Testis (tissue), 3 donors: ENCODE measurements around the gene ASB6. TPM values are rescaled to one million over a fixed set of nuclear protein-coding genes. Genes with fewer than 3 reads are reported as not detected.
A peak's percentile ranks its signal among the peaks of the same experiment; 100 is the strongest.

Experiments used
- DNase-seq: peaks from one replicate; pipeline ENCODE4 v3.0.0-alpha.2; 2019
- H3K27ac ChIP-seq, 2 donors: fragments of 200-600 bp; sonication (generic); one replicate each; pipeline ENCODE4 v1.5.1; 2019
- H3K27me3 ChIP-seq: fragments of 200-600 bp; sonication (generic); one replicate; pipeline ENCODE4 v1.5.1; 2019
- H3K36me3 ChIP-seq: fragments of 200-600 bp; sonication (generic); one replicate; pipeline ENCODE4 v1.5.1; 2017; ENCODE audit warnings: low read depth; ENCODE audit errors: missing control alignments
- H3K4me1 ChIP-seq: fragments of 200-600 bp; sonication (generic); one replicate; pipeline ENCODE4 v1.5.1; 2019
- H3K4me3 ChIP-seq, 2 donors: fragments of 200-600 bp; sonication (generic); one replicate each; pipeline ENCODE4 v1.5.1; 2017 to 2019
- H3K9me3 ChIP-seq: fragments of 200-600 bp; sonication (generic); one replicate; pipeline ENCODE4 v1.5.1; 2017
- POLR2A ChIP-seq: fragments of 450-650 bp; IDR thresholded peaks from one replicate; pipeline ENCODE4 v1.6.1; 2017; ENCODE audit warnings: antibody characterized with exemption, mild to moderate bottlenecking, moderate library complexity
- WGBS, 2 donors: methylation state at CpG; one replicate each; pipeline ENCODE4 v1.1.5; 2018; 5-methylcytosine and 5-hydroxymethylcytosine counted together
- intact Hi-C: fragments of 100-400 bp; cut with DNase I; formaldehyde crosslinking; loops from one replicate; pipeline ENCODE4 v1.15.1; 2023; ENCODE audit warnings: low total_unique reads
- polyA plus RNA-seq: library from polyadenylated mRNA; stranded (reverse); fragments of 350-450 nt; fragmentation: Illumina TruSeq; extraction: RNeasy Lipid Tissue Mini Kit (QIAGEN cat#74804); gene quantifications from one replicate; pipeline ENCODE4 v1.2.3, GENCODE V29; 2014; ENCODE audit warnings: low read depth, low replicate concordance; ENCODE audit not compliant: insufficient read depth
- total RNA-seq, 2 donors: library from RNA; depleted of rRNA; stranded (reverse); fragments of >200 nt; gene quantifications; one replicate each; pipeline ENCODE4 v1.2.3, GENCODE V29; 2016
- TF ChIP-seq, protein P1 (sequence below), 3 experiments: fragments of 450-650 bp in 2 of 3; fragments of 200-600 bp in 1 of 3; sonication (generic) in 1 of 3; IDR thresholded peaks; one replicate each; pipeline ENCODE4 v1.5.1; 2016 to 2019; ENCODE audit warnings: antibody characterized with exemption in 3 of 3, mild to moderate bottlenecking in 2 of 3, moderate library complexity in 1 of 3

Gene ASB6
- total and polyA plus RNA-seq, 3 donors from 2014 or later, result 21.4 to 61.7 (median 51.2) TPM

GRCh38 chr9:129644365-129644764, 2.4 kb upstream of the ASB6 start:
- Histone ChIP-seq H3K36me3 (no peaks in the 10 kb centered on the region), H3K9me3 (no peaks in the 10 kb centered on the region), H3K4me3 (no peak overlapping the region), H3K4me1 (peaks cover 17% of the 10 kb centered on the region), H3K27ac (no peak overlapping the region), H3K27me3 (no peaks in the 10 kb centered on the region)
- no peak for TF ChIP-seq POLR2A
- TF ChIP-seq, protein P1, sequence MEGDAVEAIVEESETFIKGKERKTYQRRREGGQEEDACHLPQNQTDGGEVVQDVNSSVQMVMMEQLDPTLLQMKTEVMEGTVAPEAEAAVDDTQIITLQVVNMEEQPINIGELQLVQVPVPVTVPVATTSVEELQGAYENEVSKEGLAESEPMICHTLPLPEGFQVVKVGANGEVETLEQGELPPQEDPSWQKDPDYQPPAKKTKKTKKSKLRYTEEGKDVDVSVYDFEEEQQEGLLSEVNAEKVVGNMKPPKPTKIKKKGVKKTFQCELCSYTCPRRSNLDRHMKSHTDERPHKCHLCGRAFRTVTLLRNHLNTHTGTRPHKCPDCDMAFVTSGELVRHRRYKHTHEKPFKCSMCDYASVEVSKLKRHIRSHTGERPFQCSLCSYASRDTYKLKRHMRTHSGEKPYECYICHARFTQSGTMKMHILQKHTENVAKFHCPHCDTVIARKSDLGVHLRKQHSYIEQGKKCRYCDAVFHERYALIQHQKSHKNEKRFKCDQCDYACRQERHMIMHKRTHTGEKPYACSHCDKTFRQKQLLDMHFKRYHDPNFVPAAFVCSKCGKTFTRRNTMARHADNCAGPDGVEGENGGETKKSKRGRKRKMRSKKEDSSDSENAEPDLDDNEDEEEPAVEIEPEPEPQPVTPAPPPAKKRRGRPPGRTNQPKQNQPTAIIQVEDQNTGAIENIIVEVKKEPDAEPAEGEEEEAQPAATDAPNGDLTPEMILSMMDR (IDR thresholded peaks at IDR 0.05), result no peak
- 80 to 82% methylated on average over 10 to 11 of the region's 11 CpGs for WGBS, 2 donors
- DNase-seq, result no peak
- intact Hi-C loops, result no loop called here

- intact Hi-C loops, result no loop called here
- H3K27ac ChIP-seq, result no peak overlapping the region
- 90 to 92% methylated on average over 10 of the region's 10 CpGs for whole genome bisulfite sequencing, 2 donors
Observed at GRCh38 chr9:129643706-129644105, 1.8 kb upstream of the ASB6 start.

GRCh38 chr9:129640871-129641749, 841 bp downstream of the ASB6 start:
- TF ChIP-seq, protein P1 (IDR thresholded peaks at IDR 0.05), result no peak
- no peak for TF ChIP-seq POLR2A
- intact Hi-C loops, result no loop called here
- H3K27ac ChIP-seq, result peak overlapping the region; percentile 69 to 81
- no peaks in the 10 kb centered on the region for H3K27me3 ChIP-seq
- peaks cover 3% of the 10 kb centered on the region for H3K36me3 ChIP-seq
- no peak for DNase-seq
- no peaks in the 10 kb centered on the region for H3K9me3 ChIP-seq
- peak overlapping the region; percentile 79 to 90 for H3K4me3 ChIP-seq
- peaks cover 17% of the 10 kb centered on the region for H3K4me1 ChIP-seq
- WGBS, 2 donors, result 21 to 23% methylated on average over 15 to 25 of the region's 44 CpGs

More at GRCh38 chr9:129643706-129644105, 1.8 kb upstream of the ASB6 start:
- TF ChIP-seq, protein P1 (IDR thresholded peaks at IDR 0.05), result no peak
- no peak for TF ChIP-seq POLR2A
- no peaks in the 10 kb centered on the region for H3K27me3 ChIP-seq
- H3K4me1 ChIP-seq, result peaks cover 17% of the 10 kb centered on the region
- no peaks in the 10 kb centered on the region for H3K36me3 ChIP-seq
- DNase-seq, result no peak
- no peak overlapping the region for H3K4me3 ChIP-seq
- H3K9me3 ChIP-seq, result no peaks in the 10 kb centered on the region

- peak overlapping the region in 1 of 2 donors; percentile 28 for H3K27ac ChIP-seq
- intact Hi-C loops, result no loop called here
Observed at GRCh38 chr9:129640086-129640870, 1.7 kb downstream of the ASB6 start.

More at GRCh38 chr9:129640086-129640870, 1.7 kb downstream of the ASB6 start:
- peak overlapping the region in 1 of 2 donors; percentile 90 for H3K4me3 ChIP-seq
- WGBS, 2 donors, result 28 to 42% methylated on average over 10 to 25 of the region's 25 CpGs
- TF ChIP-seq, protein P1 (IDR thresholded peaks at IDR 0.05), result no peak
- no peak for TF ChIP-seq POLR2A
- H3K27me3 ChIP-seq, result no peaks in the 10 kb centered on the region
- DNase-seq, result peak; percentile 77
- no peaks in the 10 kb centered on the region for H3K9me3 ChIP-seq
- H3K36me3 ChIP-seq, result peaks cover 3% of the 10 kb centered on the region
- H3K4me1 ChIP-seq, result peaks cover 17% of the 10 kb centered on the region
